ENCODE data around the gene NHERF1. TPM values are rescaled to one million over a fixed set of nuclear protein-coding genes. Genes with fewer than 3 reads are reported as not detected.
A peak's percentile ranks its signal among the peaks of the same experiment; 100 is the strongest.

Gene NHERF1
- total and polyA plus RNA-seq, 2 donors from 2014 or later = 71.3 to 448 TPM

GRCh38 chr17:74757931-74758847 is 9.8 kb downstream of the NHERF1 start:
- H3K27ac ChIP-seq (ENCODE audit: low read depth in 2 of 2, low read length in 2 of 2) = peak overlapping the region; percentile 63 to 79
- peaks cover 2 to 50% (median 37%) of the 10 kb centered on the region in 3 donors for H3K4me1 ChIP-seq (ENCODE audit: control insufficient read depth in 2 of 3, insufficient read depth in 2 of 3, low read depth in 1 of 3, low read length in 3 of 3)
- intact Hi-C loops (cut with DNase I) = no loop called here
- peaks cover 0 to 2% (median 0%) of the 10 kb centered on the region in 3 donors for H3K36me3 ChIP-seq (ENCODE audit: control insufficient read depth in 2 of 3, insufficient read depth in 3 of 3, low read length in 3 of 3)
- H3K4me3 ChIP-seq (ENCODE audit: low read length in 3 of 3) = no peak overlapping the region
- TF ChIP-seq CTCF (IDR thresholded peaks at IDR 0.05; ENCODE audit: borderline replicate concordance, extremely low read depth, insufficient read depth) = no peak
- no peaks in the 10 kb centered on the region for H3K27me3 ChIP-seq (ENCODE audit: control insufficient read depth, insufficient read depth, low read length)
- no peaks in the 10 kb centered on the region for H3K9me3 ChIP-seq (ENCODE audit: control insufficient read depth in 2 of 3, insufficient read depth in 1 of 3, low read length in 3 of 3)
- no peak for FAIRE-seq
- H3K9ac ChIP-seq (ENCODE audit: low read length in 3 of 3) = peak overlapping the region in 1 of 3 donors; percentile 34
- peak; percentile 73 to 90 (median 82) for DNase-seq

GRCh38 chr17:74758848-74759168 is 10.4 kb downstream of the NHERF1 start:
- FAIRE-seq (no peak), DNase-seq (peak in 2 of 5 donors; percentile 61 to 70)
- H3K27me3 ChIP-seq (ENCODE audit: control insufficient read depth, insufficient read depth, low read length) = no peaks in the 10 kb centered on the region
- peak overlapping the region in 1 of 3 donors; percentile 34 for H3K9ac ChIP-seq (ENCODE audit: low read length in 3 of 3)
- no peak overlapping the region for H3K4me3 ChIP-seq (ENCODE audit: low read length in 3 of 3)
- peaks cover 0 to 2% (median 0%) of the 10 kb centered on the region in 3 donors for H3K36me3 ChIP-seq (ENCODE audit: control insufficient read depth in 2 of 3, insufficient read depth in 3 of 3, low read length in 3 of 3)
- peaks cover 2 to 52% (median 37%) of the 10 kb centered on the region in 3 donors for H3K4me1 ChIP-seq (ENCODE audit: control insufficient read depth in 2 of 3, insufficient read depth in 2 of 3, low read depth in 1 of 3, low read length in 3 of 3)
- peak overlapping the region in 1 of 2 donors; percentile 43 for H3K27ac ChIP-seq (ENCODE audit: low read depth in 2 of 2, low read length in 2 of 2)
- TF ChIP-seq CTCF (IDR thresholded peaks at IDR 0.05; ENCODE audit: borderline replicate concordance, extremely low read depth, insufficient read depth) = no peak
- no peaks in the 10 kb centered on the region for H3K9me3 ChIP-seq (ENCODE audit: control insufficient read depth in 2 of 3, insufficient read depth in 1 of 3, low read length in 3 of 3)
- intact Hi-C loops (cut with DNase I) = no loop called here

- no peak for TF ChIP-seq CTCF (IDR thresholded peaks at IDR 0.05; ENCODE audit: borderline replicate concordance, extremely low read depth, insufficient read depth)
- no peak for FAIRE-seq
- Histone ChIP-seq H3K27me3 (ENCODE audit: control insufficient read depth, insufficient read depth, low read length) (no peaks in the 10 kb centered on the region), H3K4me3 (ENCODE audit: low read length in 3 of 3) (peak overlapping the region in 1 of 3 donors; percentile 17), H3K9me3 (ENCODE audit: control insufficient read depth in 2 of 3, insufficient read depth in 1 of 3, low read length in 3 of 3) (no peaks in the 10 kb centered on the region), H3K9ac (ENCODE audit: low read length in 3 of 3) (no peak overlapping the region), H3K36me3 (ENCODE audit: control insufficient read depth in 2 of 3, insufficient read depth in 3 of 3, low read length in 3 of 3) (peaks cover 0 to 2% (median 0%) of the 10 kb centered on the region in 3 donors), H3K27ac (ENCODE audit: low read depth in 2 of 2, low read length in 2 of 2) (peak overlapping the region in 1 of 2 donors; percentile 41), H3K4me1 (ENCODE audit: control insufficient read depth in 2 of 3, insufficient read depth in 2 of 3, low read depth in 1 of 3, low read length in 3 of 3) (peaks cover 2 to 52% (median 37%) of the 10 kb centered on the region in 3 donors)
- intact Hi-C loops (cut with DNase I) = no loop called here
- DNase-seq = peak in 2 of 5 donors; percentile 44 to 76
Observed at GRCh38 chr17:74759243-74759801, 10.9 kb downstream of the NHERF1 start.
